IMR-90 (cell line): ENCODE results near the gene KIAA0513.

Experiments used
- BHLHE40 ChIP-seq: fragments of 150-350 bp; IDR thresholded peaks from 2 replicates; pipeline ENCODE4 v1.6.1; 2016; ENCODE audit warnings: mild to moderate bottlenecking, low read depth, low read length
- CHD1 ChIP-seq: IDR thresholded peaks from 2 replicates; pipeline ENCODE4 v1.6.1; 2012; ENCODE audit warnings: low read depth, low read length, improper control_type of control experiment
- FOS ChIP-seq: fragments of 150-350 bp; IDR thresholded peaks from 2 replicates; pipeline ENCODE4 v1.6.1; 2016; ENCODE audit warnings: low read depth, low read length
- MAZ ChIP-seq: IDR thresholded peaks from 2 replicates; pipeline ENCODE4 v1.6.1; 2012; ENCODE audit warnings: low read depth, mild to moderate bottlenecking, low read length, improper control_type of control experiment, moderate library complexity, borderline replicate concordance
- POLR2A ChIP-seq: IDR thresholded peaks from 2 replicates; pipeline ENCODE4 v1.6.1; 2012; ENCODE audit warnings: mild to moderate bottlenecking, low read depth, low read length
- RAD21 ChIP-seq: IDR thresholded peaks from 2 replicates; pipeline ENCODE4 v1.6.1; 2012; ENCODE audit warnings: low read length, improper control_type of control experiment
- TF ChIP-seq, protein P1 (sequence below): conservative IDR thresholded peaks from 2 replicates; pipeline ENCODE4 v1.5.1; 2012; ENCODE audit warnings: mild to moderate bottlenecking, low read depth, low read length, improper control_type of control experiment

DNA sequence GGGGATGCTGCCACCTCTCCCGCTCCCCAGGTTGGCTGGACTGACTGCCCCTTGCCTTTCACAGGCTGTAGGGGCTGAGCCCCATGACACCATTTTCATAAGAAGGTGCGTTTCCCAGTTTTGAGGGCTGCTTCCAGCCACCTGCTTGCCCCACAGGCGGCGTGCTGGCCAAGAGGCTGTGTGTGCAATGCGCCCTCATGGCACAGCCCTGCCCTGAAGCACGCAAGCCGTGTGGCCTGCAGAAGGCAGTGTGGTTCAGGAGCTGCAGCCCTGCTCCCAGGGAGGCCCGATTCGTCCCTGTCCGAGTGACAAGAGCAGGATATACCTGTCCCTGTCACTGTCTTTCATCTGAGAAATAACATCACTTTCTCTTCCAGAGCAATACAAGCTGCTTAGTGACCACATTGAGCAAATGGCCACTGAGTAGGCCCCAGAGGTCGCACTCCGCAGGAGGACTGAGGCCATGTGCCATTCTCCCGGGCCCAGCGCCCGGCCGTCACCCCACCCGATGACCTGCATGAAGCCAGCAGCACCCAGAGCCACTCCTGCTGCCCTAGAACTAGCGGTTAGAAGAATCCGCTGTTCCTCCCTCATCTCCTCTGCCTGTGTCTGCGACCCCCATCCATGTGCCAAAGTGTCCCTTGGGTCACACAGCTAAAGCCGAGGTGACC lies 60.4 kb downstream of the KIAA0513 start:
- no peak for TF ChIP-seq CHD1
- no peak for TF ChIP-seq BHLHE40
- no peak for TF ChIP-seq RAD21
- TF ChIP-seq, protein P1, sequence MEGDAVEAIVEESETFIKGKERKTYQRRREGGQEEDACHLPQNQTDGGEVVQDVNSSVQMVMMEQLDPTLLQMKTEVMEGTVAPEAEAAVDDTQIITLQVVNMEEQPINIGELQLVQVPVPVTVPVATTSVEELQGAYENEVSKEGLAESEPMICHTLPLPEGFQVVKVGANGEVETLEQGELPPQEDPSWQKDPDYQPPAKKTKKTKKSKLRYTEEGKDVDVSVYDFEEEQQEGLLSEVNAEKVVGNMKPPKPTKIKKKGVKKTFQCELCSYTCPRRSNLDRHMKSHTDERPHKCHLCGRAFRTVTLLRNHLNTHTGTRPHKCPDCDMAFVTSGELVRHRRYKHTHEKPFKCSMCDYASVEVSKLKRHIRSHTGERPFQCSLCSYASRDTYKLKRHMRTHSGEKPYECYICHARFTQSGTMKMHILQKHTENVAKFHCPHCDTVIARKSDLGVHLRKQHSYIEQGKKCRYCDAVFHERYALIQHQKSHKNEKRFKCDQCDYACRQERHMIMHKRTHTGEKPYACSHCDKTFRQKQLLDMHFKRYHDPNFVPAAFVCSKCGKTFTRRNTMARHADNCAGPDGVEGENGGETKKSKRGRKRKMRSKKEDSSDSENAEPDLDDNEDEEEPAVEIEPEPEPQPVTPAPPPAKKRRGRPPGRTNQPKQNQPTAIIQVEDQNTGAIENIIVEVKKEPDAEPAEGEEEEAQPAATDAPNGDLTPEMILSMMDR, result no peak
- TF ChIP-seq POLR2A, result no peak
- TF ChIP-seq FOS, result no peak
- no peak for TF ChIP-seq MAZ
